GM23338 (cell line): Measurements from ENCODE around the gene MUC13. TPM values are rescaled to one million over a fixed set of nuclear protein-coding genes. Genes with fewer than 3 reads are reported as not detected.

ENCODE experiments used
- ATAC-seq: fragments of 200-7000 bp; cut with Tn5 transposase; 3 replicates; pipeline ENCODE4 v1.9.1; 2020
- DNase-seq: peaks from one replicate; pipeline ENCODE4 v3.0.0-alpha.2; 2015; ENCODE audit warnings: low spot score
- H2AFZ ChIP-seq: fragments of 200-600 bp; sonication (generic); 2 replicates; pipeline ENCODE4 v1.8.0; 2016; ENCODE audit warnings: antibody characterized with exemption, mild to moderate bottlenecking, moderate library complexity
- H3F3A ChIP-seq: fragments of 200-600 bp; sonication (generic); replicated peaks from 2 replicates; pipeline ENCODE4 v1.8.0; 2017; ENCODE audit warnings: antibody characterized with exemption, mixed run types, low read depth
- H3K27ac ChIP-seq: fragments of 200-600 bp; sonication (generic); 2 replicates; pipeline ENCODE4 v1.6.1; 2016; ENCODE audit warnings: low read depth
- H3K27me3 ChIP-seq: fragments of 200-600 bp; sonication (generic); 2 replicates; pipeline ENCODE4 v1.8.0; 2016; ENCODE audit warnings: mild to moderate bottlenecking, mixed run types, moderate library complexity; ENCODE audit not compliant: insufficient read depth
- H3K36me3 ChIP-seq: fragments of 200-600 bp; sonication (generic); 2 replicates; pipeline ENCODE4 v1.8.0; 2016; ENCODE audit warnings: mild to moderate bottlenecking; ENCODE audit not compliant: insufficient read depth
- H3K4me1 ChIP-seq: fragments of 200-600 bp; sonication (generic); 2 replicates; pipeline ENCODE4 v1.8.0; 2016; ENCODE audit warnings: mild to moderate bottlenecking, moderate library complexity; ENCODE audit not compliant: insufficient read depth
- H3K4me2 ChIP-seq: fragments of 200-600 bp; sonication (generic); 2 replicates; pipeline ENCODE4 v1.7.1; 2017; ENCODE audit warnings: mixed run types
- H3K4me3 ChIP-seq: fragments of 200-600 bp; sonication (generic); 2 replicates; pipeline ENCODE4 v1.6.1; 2016; ENCODE audit warnings: mixed run types
- H3K79me2 ChIP-seq: fragments of 200-600 bp; sonication (generic); replicated peaks from 2 replicates; pipeline ENCODE4 v1.8.0; 2017; ENCODE audit warnings: mild to moderate bottlenecking; ENCODE audit not compliant: insufficient read depth
- H3K9me2 ChIP-seq: fragments of 200-600 bp; sonication (generic); 2 replicates; pipeline ENCODE4 v1.8.0; 2017; ENCODE audit not compliant: insufficient read depth
- H4K20me1 ChIP-seq: fragments of 200-600 bp; sonication (generic); replicated peaks from 2 replicates; pipeline ENCODE4 v1.8.0; 2017; ENCODE audit warnings: mild to moderate bottlenecking; ENCODE audit not compliant: insufficient read depth
- H3K27ac Mint-ChIP-seq: 2 replicates; pipeline ENCODE4 v1.8.0; 2020; ENCODE audit warnings: inconsistent platforms, mild to moderate bottlenecking, moderate library complexity, mixed read lengths
- H3K27me3 Mint-ChIP-seq: 3 replicates; pipeline ENCODE4 v1.8.0; 2022; ENCODE audit warnings: low read depth, mild to moderate bottlenecking, moderate library complexity, mixed read lengths, inconsistent platforms; ENCODE audit not compliant: insufficient read depth, poor library complexity
- H3K36me3 Mint-ChIP-seq: 3 replicates; pipeline ENCODE4 v1.8.0; 2021; ENCODE audit warnings: low read depth, mild to moderate bottlenecking, inconsistent platforms, moderate library complexity, mixed read lengths
- H3K4me1 Mint-ChIP-seq: 3 replicates; pipeline ENCODE4 v1.8.0; 2020; ENCODE audit warnings: mild to moderate bottlenecking, inconsistent platforms, mixed read lengths
- H3K4me3 Mint-ChIP-seq: 3 replicates; pipeline ENCODE4 v1.8.0; 2021; ENCODE audit warnings: moderate library complexity, mild to moderate bottlenecking, inconsistent platforms, mixed read lengths
- H3K9me3 Mint-ChIP-seq: 3 replicates; pipeline ENCODE4 v1.8.0; 2020; ENCODE audit warnings: moderate library complexity, mild to moderate bottlenecking, inconsistent platforms, mixed read lengths
- CREB1 ChIP-seq: fragments of 250-450 bp; sonication (Bioruptor Pico); IDR thresholded peaks from 2 replicates; pipeline ENCODE4 v1.5.0; 2020; ENCODE audit warnings: low read depth, mild to moderate bottlenecking, moderate library complexity
- ETS1 ChIP-seq: IDR thresholded peaks from 2 replicates; pipeline ENCODE4 v1.6.1; 2016; ENCODE audit warnings: antibody characterized with exemption
- EZH2 ChIP-seq: fragments of 200-600 bp; sonication (generic); IDR thresholded peaks from one replicate; pipeline ENCODE4 v1.8.0; 2017; ENCODE audit warnings: antibody characterized with exemption, mild to moderate bottlenecking, low read depth; ENCODE audit not compliant: unreplicated experiment
- JUNB ChIP-seq: IDR thresholded peaks from one replicate; pipeline ENCODE4 v1.6.1; 2016; ENCODE audit warnings: antibody characterized with exemption; ENCODE audit not compliant: unreplicated experiment
- NANOG ChIP-seq: IDR thresholded peaks from 2 replicates; pipeline ENCODE4 v1.6.1; 2016; ENCODE audit warnings: antibody characterized with exemption, borderline replicate concordance
- ZNF114 ChIP-seq: fragments of 250-450 bp; sonication (Bioruptor Pico); IDR thresholded peaks from 2 replicates; pipeline ENCODE4 v1.5.0; 2020; ENCODE audit warnings: mild to moderate bottlenecking, moderate library complexity
- ZNF331 ChIP-seq: fragments of 250-450 bp; sonication (Bioruptor Pico); IDR thresholded peaks from 2 replicates; pipeline ENCODE4 v1.5.0; 2020; ENCODE audit warnings: low read depth, mild to moderate bottlenecking, moderate library complexity
- ZNF462 ChIP-seq: fragments of 250-450 bp; sonication (Bioruptor Pico); IDR thresholded peaks from 2 replicates; pipeline ENCODE4 v1.5.0; 2020; ENCODE audit warnings: mild to moderate bottlenecking, moderate library complexity
- polyA plus RNA-seq: library from polyadenylated mRNA; unstranded; fragments of >200 nt; fragmentation: Nextera tagmentation; extraction: Ambion mirVana; gene quantifications from 2 replicates; pipeline ENCODE4 v1.2.1, GENCODE V29; 2016
- total RNA-seq: library from RNA; depleted of rRNA; stranded (reverse); fragments of >200 nt; shearing (Covaris generic); gene quantifications from 2 replicates; pipeline ENCODE4 v1.2.3, GENCODE V29; 2014

MUC13 gene
- total and polyA plus RNA-seq, 2 experiments from 2014 or later, result not detected

GRCh38 chr3:124893526-124893925 lies 41.0 kb downstream of the MUC13 start (continued):
- TF ChIP-seq ZNF462 (CRISPR knock-in tag), result no peak
- TF ChIP-seq JUNB, result no peak
- TF ChIP-seq EZH2, result no peak
- no peak for TF ChIP-seq ZNF331 (CRISPR knock-in tag)

- H3K27ac Mint-ChIP-seq, result peak overlapping the region; percentile 92
- Histone ChIP-seq H3K27me3 (no peaks in the 10 kb centered on the region), H2AFZ (no peak overlapping the region), H3F3A (peaks cover 7% of the 10 kb centered on the region; the same call in 1 of the 2 replicates), H3K4me1 (peaks cover 4% of the 10 kb centered on the region), H3K27ac (peak overlapping the region; percentile 97), H3K36me3 (no peaks in the 10 kb centered on the region), H3K4me2 (no peak overlapping the region), H3K4me3 (no peak overlapping the region), H3K9me2 (no peaks in the 10 kb centered on the region; the same call in 1 of the 2 replicates), H3K79me2 (peaks cover 4% of the 10 kb centered on the region), H4K20me1 (no peaks in the 10 kb centered on the region)
- peaks cover 3% of the 10 kb centered on the region for H3K9me3 Mint-ChIP-seq
- peaks cover 14% of the 10 kb centered on the region for H3K27me3 Mint-ChIP-seq
- H3K36me3 Mint-ChIP-seq, result peaks cover 5% of the 10 kb centered on the region; the same call in 1 of the 3 replicates
- ATAC-seq, result no peak
- TF ChIP-seq ETS1, result no peak
- TF ChIP-seq CREB1, result no peak
- TF ChIP-seq NANOG, result no peak
- no peak for TF ChIP-seq JUNB
- TF ChIP-seq ZNF114 (CRISPR knock-in tag), result no peak
- TF ChIP-seq ZNF331 (CRISPR knock-in tag), result no peak
- no peak overlapping the region; the same call in 2 of the 3 replicates for H3K4me3 Mint-ChIP-seq
- no peak for DNase-seq
- peaks cover 33% of the 10 kb centered on the region for H3K4me1 Mint-ChIP-seq
Measured at GRCh38 chr3:124890573-124891190, 43.9 kb downstream of the MUC13 start.
